Measurements from ENCODE around the gene EHMT1. TPM values are rescaled to one million over a fixed set of nuclear protein-coding genes. Genes with fewer than 3 reads are reported as not detected.

The EHMT1 gene
- total and polyA plus RNA-seq, 10 of the 15 experiments (the other 5 are each of a cell fraction or from before 2014, with no cell fraction given), result 2.9 to 100 (median 48.1) TPM

DNA sequence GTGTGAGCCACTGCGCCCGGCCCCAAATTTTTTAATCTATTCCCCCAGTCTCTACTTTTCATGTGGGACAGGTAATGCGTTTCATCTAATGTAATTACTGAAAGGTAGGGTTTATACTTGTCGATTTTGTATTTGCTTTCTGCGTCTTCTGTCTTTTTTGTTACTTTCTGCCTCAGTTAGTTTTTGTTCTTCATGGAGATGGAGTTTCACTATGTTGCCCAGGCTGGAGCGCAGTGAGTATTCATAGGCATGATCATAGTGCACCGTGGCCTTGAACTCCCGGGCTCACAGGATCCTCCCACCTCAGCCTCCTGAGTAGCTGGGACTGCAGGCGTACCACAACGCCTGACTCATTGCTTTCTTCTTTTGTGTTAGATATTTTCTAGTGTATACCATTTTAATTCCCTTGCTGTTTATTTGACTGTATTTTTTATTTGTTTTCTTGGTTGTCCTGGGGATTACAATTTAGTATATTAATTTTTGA lies 23.4 kb downstream of the EHMT1 start:
- no TSS peak for BruUV-seq (replicated peaks)
- Histone ChIP-seq H3K79me2 (ENCODE audit: control insufficient read depth, insufficient read depth, low read length) (peaks cover 64% of the 10 kb centered on the region), H2AFZ (ENCODE audit: control insufficient read depth, low read depth, low read length) (no peak overlapping the region), H3K9ac (ENCODE audit: control insufficient read depth, insufficient read depth, low read length) (no peak overlapping the region), H3K4me2 (ENCODE audit: control insufficient read depth, insufficient read depth) (no peak overlapping the region), H3K27me3 (replicated peaks in 1 of 2; ENCODE audit: control insufficient read depth in 2 of 2, insufficient read depth in 2 of 2, low read length in 1 of 2) (no peaks in the 10 kb centered on the region), H3K36me3 (ENCODE audit: control insufficient read depth in 2 of 2, insufficient read depth in 2 of 2, low read length in 1 of 2) (peaks cover 5 to 10% of the 10 kb centered on the region in 2 experiments), H3K9me3 (replicated peaks; ENCODE audit: control insufficient read depth, insufficient read depth, low read length) (no peaks in the 10 kb centered on the region), H3K27ac (ENCODE audit: control insufficient read depth, insufficient read depth) (no peak overlapping the region), H4K20me1 (ENCODE audit: control insufficient read depth, insufficient read depth) (no peaks in the 10 kb centered on the region), H3K4me1 (ENCODE audit: control insufficient read depth, insufficient read depth, low read length) (peaks cover 4% of the 10 kb centered on the region; the same call in 1 of the 2 replicates), H3K4me3 (no peak overlapping the region)
- SMC1A ChIA-PET (ENCODE audit: uncharacterized antibody, unreplicated experiment), result no interaction called here
- FAIRE-seq (no peak), DNase-seq (ENCODE audit: low read depth, low spot score) (no peak), ATAC-seq (no peak)
- 91% methylated on average over 10 of the region's 10 CpGs for WGBS (ENCODE audit: insufficient coverage, insufficient replicate concordance, low lambda C conversion rate, missing lambda C conversion rate)
- RAD21 ChIA-PET (ENCODE audit: unreplicated experiment), result no interaction called here
- POLR2A ChIA-PET, result no interaction called here
- intact Hi-C loops (cut with micrococcal nuclease; ENCODE audit: unreplicated experiment), result no loop called here
- in situ Hi-C loops (cut with MboI), result no loop called here
- CTCF ChIA-PET, result no interaction called here
- no peak for TF ChIP-seq SREBF2 (IDR thresholded peaks at IDR 0.05; ENCODE audit: low read length)
- no peak for TF ChIP-seq HCFC1 (IDR thresholded peaks at IDR 0.05; ENCODE audit: low read length)
- TF ChIP-seq CBX3 (IDR thresholded peaks at IDR 0.05; ENCODE audit: borderline replicate concordance, low read depth), result no peak
- no peak for TF ChIP-seq TAF1 (IDR thresholded peaks at IDR 0.05; ENCODE audit: borderline replicate concordance, low read depth, low read length)
- no peak for TF ChIP-seq NBN (IDR thresholded peaks at IDR 0.05)
- no peak for TF ChIP-seq BHLHE40 (IDR thresholded peaks at IDR 0.05; ENCODE audit: borderline replicate concordance in 1 of 2, low read depth in 2 of 2, low read length in 1 of 2)
- no peak for TF ChIP-seq GATAD2B (conservative IDR thresholded peaks at IDR 0.05; ENCODE audit: low read depth)
- no peak for TF ChIP-seq SMAD5 (IDR thresholded peaks at IDR 0.05; ENCODE audit: low read depth)
- TF ChIP-seq ASH2L (IDR thresholded peaks at IDR 0.05; ENCODE audit: borderline replicate concordance, low read depth), result no peak
- no peak for TF ChIP-seq LARP7 (IDR thresholded peaks at IDR 0.05)

- peaks cover 4% of the 10 kb centered on the region; the same call in 1 of the 2 replicates for H3K4me1 ChIP-seq (ENCODE audit: control insufficient read depth, insufficient read depth, low read length)
- no peak for ATAC-seq
- no peak overlapping the region for H3K4me3 ChIP-seq
- SMC1A ChIA-PET (ENCODE audit: uncharacterized antibody, unreplicated experiment), result no interaction called here
- in situ Hi-C loops (cut with MboI), result no loop called here
- RAD21 ChIA-PET (ENCODE audit: unreplicated experiment), result no interaction called here
- CTCF ChIA-PET, result no interaction called here
- intact Hi-C loops (cut with micrococcal nuclease; ENCODE audit: unreplicated experiment), result no loop called here
- POLR2A ChIA-PET, result no interaction called here
- TF ChIP-seq IRF5 (IDR thresholded peaks at IDR 0.05; ENCODE audit: borderline replicate concordance), result no peak
- no peak for TF ChIP-seq YY1 (IDR thresholded peaks at IDR 0.05; ENCODE audit: low read depth, low read length)
- no peak for TF ChIP-seq PML (IDR thresholded peaks at IDR 0.05; ENCODE audit: low read length)
- no peak for FAIRE-seq
- no peak overlapping the region for H2AFZ ChIP-seq (ENCODE audit: control insufficient read depth, low read depth, low read length)
- no TSS peak for BruUV-seq (replicated peaks)
- peaks cover 6 to 10% of the 10 kb centered on the region in 2 experiments for H3K36me3 ChIP-seq (ENCODE audit: control insufficient read depth in 2 of 2, insufficient read depth in 2 of 2, low read length in 1 of 2)
- 81% methylated on average over 5 of the region's 5 CpGs for WGBS (ENCODE audit: insufficient coverage, insufficient replicate concordance, low lambda C conversion rate, missing lambda C conversion rate)
- H3K4me2 ChIP-seq (ENCODE audit: control insufficient read depth, insufficient read depth), result no peak overlapping the region
- no peaks in the 10 kb centered on the region for H3K27me3 ChIP-seq (replicated peaks in 1 of 2; ENCODE audit: control insufficient read depth in 2 of 2, insufficient read depth in 2 of 2, low read length in 1 of 2)
- H3K79me2 ChIP-seq (ENCODE audit: control insufficient read depth, insufficient read depth, low read length), result peaks cover 62% of the 10 kb centered on the region
- H3K9ac ChIP-seq (ENCODE audit: control insufficient read depth, insufficient read depth, low read length), result no peak overlapping the region
- no peaks in the 10 kb centered on the region for H4K20me1 ChIP-seq (ENCODE audit: control insufficient read depth, insufficient read depth)
- H3K9me3 ChIP-seq (replicated peaks; ENCODE audit: control insufficient read depth, insufficient read depth, low read length), result no peaks in the 10 kb centered on the region
- no peak overlapping the region for H3K27ac ChIP-seq (ENCODE audit: control insufficient read depth, insufficient read depth)
- DNase-seq (ENCODE audit: low read depth, low spot score), result no peak
These were observed 24.1 kb downstream of the EHMT1 start for GRCh38 chr9:137642892-137643291.

Data from GM12878 (cell line).